ENCODE data around the gene WEE1.

DNA sequence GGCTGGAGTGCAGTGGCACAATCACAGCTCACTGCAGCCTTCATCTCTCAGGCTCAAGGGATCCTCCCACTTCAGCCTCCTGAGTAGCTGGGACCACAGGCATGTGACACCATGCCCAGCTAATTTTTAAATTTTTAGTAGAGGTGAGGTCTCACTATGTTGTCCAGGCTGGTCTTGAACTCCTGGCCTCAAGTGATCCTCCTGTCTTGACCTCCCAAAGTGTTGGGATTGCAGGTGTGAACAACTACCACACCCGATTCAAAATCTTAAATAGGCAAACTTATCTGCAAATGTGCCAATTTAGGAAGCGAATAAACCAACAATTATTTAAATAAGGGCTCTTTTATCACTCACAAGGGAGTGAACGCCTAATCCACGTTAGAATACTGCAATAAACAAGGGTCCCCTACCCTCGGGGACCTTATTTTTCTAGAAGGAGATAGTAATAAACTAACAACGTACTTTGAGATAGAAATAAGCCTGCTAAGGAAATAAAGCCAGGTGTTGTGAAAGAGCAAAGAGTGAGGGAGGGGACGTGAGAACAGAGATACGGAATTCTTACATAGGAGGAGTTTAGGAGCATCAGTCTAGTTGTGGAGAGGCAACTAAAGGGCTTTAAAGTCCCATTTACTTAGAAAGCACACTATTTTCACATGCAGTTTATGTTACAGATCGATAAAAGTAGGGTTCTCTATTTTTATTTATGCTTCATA, 3.0 kb upstream of the WEE1 start:
- TF ChIP-seq EZH2phosphoT487 (IDR thresholded peaks at IDR 0.05; ENCODE audit: low read depth, severe bottlenecking, unreplicated experiment) (no peak), EZH2 (IDR thresholded peaks at IDR 0.05; ENCODE audit: borderline replicate concordance) (no peak)

Data from hepatocyte (in vitro differentiated cells).